Measurements from ENCODE around the gene MRPL32.

- TF ChIP-seq, protein P1, sequence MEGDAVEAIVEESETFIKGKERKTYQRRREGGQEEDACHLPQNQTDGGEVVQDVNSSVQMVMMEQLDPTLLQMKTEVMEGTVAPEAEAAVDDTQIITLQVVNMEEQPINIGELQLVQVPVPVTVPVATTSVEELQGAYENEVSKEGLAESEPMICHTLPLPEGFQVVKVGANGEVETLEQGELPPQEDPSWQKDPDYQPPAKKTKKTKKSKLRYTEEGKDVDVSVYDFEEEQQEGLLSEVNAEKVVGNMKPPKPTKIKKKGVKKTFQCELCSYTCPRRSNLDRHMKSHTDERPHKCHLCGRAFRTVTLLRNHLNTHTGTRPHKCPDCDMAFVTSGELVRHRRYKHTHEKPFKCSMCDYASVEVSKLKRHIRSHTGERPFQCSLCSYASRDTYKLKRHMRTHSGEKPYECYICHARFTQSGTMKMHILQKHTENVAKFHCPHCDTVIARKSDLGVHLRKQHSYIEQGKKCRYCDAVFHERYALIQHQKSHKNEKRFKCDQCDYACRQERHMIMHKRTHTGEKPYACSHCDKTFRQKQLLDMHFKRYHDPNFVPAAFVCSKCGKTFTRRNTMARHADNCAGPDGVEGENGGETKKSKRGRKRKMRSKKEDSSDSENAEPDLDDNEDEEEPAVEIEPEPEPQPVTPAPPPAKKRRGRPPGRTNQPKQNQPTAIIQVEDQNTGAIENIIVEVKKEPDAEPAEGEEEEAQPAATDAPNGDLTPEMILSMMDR (IDR thresholded peaks at IDR 0.05; ENCODE audit: borderline replicate concordance, extremely low read depth, low read length, poor library complexity, severe bottlenecking): no peak
- TF ChIP-seq EZH2 (IDR thresholded peaks at IDR 0.05; ENCODE audit: borderline replicate concordance, low read depth, low read length, severe bottlenecking): no peak
Observed at GRCh38 chr7:42950417-42950816, 18.2 kb downstream of the MRPL32 start.
